Measurements from ENCODE around the gene APOO.
"Not testable (repeated sequence)": the region's sequence is repeated elsewhere in the genome, so short reads cannot be mapped to it uniquely, and the experiment has no call there.

The APOO gene

DNA sequence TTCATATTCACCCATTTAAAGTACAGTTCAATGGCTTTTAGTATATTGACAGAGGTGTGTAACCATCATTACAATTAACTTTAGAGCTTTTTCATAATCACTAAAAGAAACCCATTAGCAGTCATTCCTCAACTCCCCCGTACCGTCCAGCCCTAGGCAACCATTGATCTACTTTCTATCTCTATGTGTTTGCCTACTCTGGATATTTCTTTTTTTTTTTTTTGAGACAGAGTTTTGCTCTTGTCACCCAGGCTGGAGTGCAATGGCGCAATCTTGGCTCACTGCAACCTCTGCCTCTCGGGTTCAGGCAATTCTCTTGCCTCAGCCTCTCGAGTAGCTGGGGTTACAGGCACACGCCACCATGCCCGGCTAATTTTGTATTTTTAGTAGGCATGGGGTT is 48.5 kb downstream of the APOO start:
- DNase-seq (ENCODE audit: low read depth): not testable (repeated sequence)

DNA sequence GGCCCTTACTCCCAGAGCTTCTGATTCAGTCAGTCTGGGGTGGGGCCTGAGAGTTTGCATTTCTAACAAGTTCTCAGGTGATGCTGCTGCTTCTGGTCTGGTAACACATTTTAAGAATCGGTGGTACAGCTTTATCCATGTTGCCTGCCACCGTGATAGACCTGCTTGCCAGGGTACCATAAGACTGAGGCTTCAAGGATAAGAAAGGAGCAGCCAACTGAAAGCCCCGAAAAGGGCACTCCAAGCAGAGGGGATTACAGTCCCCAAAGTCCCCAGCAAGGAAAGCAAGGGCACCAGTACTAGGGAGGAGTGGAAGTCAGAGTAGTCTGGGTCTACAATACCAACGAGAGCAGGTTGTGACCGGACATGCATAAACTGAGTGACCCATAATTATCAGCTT is 49.8 kb downstream of the APOO start:
- no peak for DNase-seq (ENCODE audit: low read depth)

DNA sequence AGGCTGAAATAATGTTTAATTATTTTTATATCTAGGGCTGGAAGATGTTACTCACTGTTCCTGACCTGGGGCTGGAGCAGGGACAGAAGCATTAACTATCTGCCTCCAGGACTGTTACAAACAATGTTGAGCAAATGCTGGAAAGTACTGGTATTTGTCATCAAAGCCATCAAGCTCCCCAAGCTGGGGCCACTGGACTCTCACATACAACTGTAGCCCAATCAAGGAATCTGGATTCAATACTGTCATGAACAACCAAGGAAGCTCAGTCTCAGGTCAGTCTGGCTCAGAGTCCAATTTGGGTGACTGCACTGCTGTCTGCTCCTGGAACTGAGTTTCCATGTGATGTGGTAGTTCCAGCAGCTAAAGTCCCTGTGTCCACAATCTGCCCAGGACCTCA is 50.4 kb downstream of the APOO start:
- DNase-seq (ENCODE audit: low read depth): no peak

DNA sequence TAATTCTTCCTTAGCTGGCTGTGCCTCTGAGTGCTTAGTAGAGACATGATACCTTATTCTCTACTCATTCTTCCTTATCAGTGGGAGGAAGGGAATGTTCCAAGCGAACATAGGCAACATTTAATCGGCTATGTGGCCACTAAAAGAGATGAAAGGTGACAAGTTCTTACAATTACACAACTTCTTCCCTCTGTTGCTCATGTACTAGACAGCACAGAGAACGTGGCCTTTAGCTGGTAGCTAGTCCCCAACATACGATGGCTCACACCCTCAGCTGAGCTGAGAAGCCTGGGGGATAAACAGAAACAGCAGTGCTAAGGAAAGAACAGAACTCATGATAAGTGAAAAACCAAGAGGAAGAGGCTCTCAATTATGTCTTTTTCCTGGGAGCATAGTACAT is 52.2 kb downstream of the APOO start:
- no peak for DNase-seq (ENCODE audit: low read depth)

- DNase-seq (ENCODE audit: low read depth): no peak
These were observed 52.8 kb downstream of the APOO start for GRCh38 chrX:23854945-23855344.

DNA sequence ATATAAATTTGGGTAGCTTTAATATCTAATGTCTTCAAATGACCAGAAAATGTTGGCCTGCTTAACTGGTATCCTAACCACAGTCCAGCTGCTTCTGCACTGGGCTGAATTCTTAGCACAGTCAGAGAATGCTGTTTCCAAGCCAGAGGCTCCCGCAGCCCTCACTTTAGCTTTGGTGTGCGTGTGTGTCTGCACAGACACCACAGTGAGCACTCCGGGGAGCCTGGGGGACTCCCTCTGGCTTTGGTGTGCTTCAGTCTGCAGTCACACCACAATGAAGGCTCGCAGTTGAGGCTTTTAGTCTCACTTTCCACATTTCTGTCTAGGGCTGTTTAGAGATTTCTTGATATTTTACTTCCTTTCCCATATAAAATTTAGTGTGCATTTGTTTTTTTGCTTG is 53.6 kb downstream of the APOO start:
- no peak for DNase-seq (ENCODE audit: low read depth)

GRCh38 chrX:23851544-23851943 is 56.2 kb downstream of the APOO start:
- no peak for DNase-seq (ENCODE audit: low read depth)

DNA sequence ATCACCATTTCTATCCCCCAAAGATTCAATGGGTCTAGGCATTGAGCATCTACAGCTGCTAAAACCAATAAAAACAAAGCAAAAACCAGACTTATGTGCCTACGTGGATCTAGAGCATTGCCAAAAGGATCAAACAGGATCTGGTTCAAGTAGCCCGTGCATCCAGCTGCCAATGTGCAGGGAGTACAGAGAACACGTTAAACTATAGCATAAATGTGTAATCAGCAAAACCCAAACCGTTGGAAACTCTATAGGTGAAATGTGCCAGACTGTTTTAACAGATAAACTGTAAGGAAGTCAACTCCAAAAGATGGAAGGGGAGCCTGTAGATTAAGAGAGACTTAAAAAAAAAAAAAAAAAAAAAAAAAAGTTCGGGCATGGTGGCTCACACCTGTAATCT is 58.5 kb downstream of the APOO start:
- DNase-seq (ENCODE audit: low read depth): no peak

DNA sequence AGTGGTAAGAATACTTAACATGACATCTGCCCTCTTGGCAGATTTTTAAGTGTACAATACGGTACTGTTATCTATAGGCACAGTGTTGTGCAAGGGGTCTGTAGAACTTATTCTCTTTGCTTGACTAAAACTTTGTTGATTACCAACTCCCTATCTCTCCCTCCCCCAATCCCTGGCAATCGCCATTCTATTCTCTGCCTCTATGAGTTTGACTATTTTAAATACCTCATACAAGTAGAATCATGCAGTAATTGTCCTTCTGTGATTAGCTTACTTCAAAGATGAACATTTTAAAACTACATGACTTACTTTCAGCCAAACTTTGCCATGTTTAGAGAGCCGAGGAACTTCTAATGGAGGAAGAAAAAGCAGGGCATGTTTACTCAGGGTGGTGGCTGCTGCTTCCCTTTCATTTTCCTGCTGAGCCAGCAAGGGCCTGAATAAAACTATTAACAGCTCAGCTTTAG is 62.4 kb downstream of the APOO start:
- DNase-seq (ENCODE audit: low read depth): no peak

DNA sequence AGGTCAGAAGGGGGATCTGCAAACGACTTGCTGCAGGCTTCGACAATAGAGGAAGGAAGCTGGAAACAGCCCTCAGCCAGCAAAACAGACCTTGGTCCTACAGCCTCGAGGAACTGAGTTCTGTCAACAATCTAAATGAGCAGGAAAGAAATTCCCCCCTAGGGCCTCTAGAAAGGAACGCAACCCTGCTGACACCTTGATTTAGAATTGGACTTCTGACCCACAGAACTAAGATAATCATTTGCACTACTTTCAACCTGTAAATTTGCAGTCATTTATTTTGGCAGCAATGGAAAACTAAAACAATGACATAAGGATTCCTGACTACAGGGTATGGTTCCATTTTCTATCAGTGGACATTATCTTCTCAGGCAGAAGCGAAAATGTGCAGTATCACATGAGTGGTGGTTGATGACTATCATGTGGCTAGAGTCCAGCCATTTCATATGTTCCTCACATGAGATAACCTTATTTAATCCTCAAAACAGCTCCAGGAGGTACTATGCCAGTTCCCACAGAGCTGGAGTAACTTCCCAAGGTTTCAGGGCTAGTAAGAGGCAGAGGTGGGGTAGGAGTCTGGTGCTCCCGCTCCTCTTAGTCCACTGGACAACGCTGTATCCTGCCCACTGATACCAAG is 63.1 kb downstream of the APOO start:
- no peak for DNase-seq (ENCODE audit: low read depth)

- DNase-seq (ENCODE audit: low read depth): no peak
These were observed 65.8 kb downstream of the APOO start for GRCh38 chrX:23841847-23842522.

DNA sequence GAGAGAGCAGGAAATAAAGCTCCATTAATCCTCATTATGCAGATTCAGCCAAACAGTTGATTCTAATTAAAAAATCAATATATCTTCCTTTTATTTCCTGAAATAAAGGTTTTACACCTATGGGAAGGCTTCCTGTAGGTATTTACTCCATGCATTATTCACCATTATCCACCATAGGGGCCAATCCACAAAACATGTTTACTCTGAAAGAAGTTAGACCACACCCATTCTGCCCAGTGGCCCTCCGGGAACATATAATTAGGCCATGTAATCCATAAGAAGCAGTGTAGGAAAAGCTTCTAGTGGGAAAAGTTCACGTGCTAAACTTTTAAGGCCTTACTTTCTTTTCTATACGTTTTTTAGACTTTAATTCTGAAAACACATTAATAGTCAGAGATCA is 67.1 kb downstream of the APOO start:
- no peak for DNase-seq (ENCODE audit: low read depth)

GRCh38 chrX:23838953-23839352 is 68.8 kb downstream of the APOO start:
- DNase-seq (ENCODE audit: low read depth): no peak

DNA sequence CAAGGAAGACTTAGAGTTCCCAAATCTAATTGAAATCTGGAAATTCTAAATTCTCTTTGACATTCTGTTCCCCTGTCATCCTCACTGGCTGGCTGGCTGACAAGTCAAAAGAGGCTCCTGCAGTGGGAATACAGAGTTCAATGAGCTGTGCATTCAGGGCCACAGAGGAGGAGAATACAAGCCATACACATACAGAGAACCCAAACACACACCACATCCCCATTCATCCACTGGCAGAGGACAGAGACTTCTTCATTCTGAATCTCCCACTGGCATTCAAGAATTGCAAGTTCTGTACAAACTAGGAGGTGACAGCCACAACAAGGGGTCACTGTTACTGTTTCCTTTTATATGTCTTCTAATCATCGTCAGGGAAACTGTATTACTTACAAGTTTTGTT is 75.0 kb downstream of the APOO start:
- DNase-seq (ENCODE audit: low read depth): no peak

DNA sequence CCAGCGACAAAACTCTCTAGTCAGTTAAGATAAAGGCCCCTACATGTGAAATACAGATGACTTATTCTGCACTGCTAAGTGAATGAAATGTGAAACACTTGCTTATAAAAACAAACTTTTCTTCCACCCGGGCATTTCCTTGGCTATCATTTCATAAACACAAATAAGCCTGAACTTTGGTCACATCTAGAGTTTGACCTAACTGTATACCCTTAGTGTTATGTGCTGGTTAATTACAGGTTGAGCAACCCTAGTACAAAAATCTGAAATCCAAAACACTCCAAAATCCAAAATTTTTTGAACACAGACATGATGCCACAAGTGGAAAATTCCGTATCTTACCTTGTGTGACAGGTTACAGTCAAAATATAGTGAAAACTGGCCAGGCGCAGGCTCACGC is 78.9 kb downstream of the APOO start:
- DNase-seq (ENCODE audit: low read depth): no peak

DNA sequence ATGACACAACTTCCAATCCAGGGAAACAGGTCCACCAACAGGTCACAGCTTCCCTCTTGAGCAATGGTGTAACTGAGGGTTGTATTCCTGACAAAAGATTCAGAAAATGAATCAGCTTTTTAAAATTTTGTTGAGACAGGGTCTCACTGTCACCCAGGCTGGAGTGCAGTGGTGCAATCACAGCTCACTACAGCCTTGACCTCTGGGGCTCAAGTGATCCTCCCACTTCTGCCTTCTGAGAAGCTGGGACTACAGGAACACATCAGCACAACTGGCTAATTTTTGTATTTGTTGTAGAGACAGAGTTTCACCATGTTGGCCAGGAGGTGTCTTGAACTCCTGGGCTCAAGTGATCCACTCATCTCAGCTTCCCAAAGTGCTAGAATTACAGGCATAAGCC is 81.1 kb downstream of the APOO start:
- no peak for DNase-seq (ENCODE audit: low read depth)

- no peak for DNase-seq (ENCODE audit: low read depth)
These were observed 81.5 kb downstream of the APOO start for GRCh38 chrX:23826216-23826615.

- DNase-seq (ENCODE audit: low read depth): no peak
These were observed 82.1 kb downstream of the APOO start for GRCh38 chrX:23825675-23826074.

- no peak for DNase-seq (ENCODE audit: low read depth)
These were observed 84.9 kb downstream of the APOO start for GRCh38 chrX:23822841-23823240.

- no peak for DNase-seq (ENCODE audit: low read depth)
These were observed 85.3 kb downstream of the APOO start for GRCh38 chrX:23822397-23822796.

GRCh38 chrX:23821847-23822246 is 85.9 kb downstream of the APOO start:
- DNase-seq (ENCODE audit: low read depth): no peak

DNA sequence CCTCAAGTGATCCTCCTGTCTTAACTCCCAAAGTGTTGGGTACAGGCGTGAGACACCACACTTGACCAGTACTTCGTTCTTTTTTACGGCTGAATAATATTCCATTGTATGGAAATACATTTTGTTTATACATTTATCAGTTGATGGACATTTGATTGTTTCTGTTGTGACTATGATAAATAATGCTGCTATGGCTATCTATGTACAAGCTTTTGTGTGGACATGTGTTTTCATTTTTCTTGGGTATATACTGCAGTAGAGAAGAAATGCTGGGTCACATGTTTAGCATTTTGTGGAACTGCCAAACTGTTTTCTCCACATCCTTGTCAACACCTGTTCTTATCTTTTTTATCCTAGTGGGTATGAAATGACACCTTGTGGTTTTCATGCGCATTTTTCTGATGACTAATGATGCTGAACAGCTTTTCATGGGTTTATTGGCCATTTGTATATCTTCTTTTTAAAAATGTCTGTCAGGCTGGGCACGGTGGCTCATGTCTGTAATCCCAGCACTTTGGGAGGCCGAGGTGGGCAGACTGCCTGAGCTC is 87.4 kb downstream of the APOO start:
- no peak for DNase-seq (ENCODE audit: low read depth)

DNA sequence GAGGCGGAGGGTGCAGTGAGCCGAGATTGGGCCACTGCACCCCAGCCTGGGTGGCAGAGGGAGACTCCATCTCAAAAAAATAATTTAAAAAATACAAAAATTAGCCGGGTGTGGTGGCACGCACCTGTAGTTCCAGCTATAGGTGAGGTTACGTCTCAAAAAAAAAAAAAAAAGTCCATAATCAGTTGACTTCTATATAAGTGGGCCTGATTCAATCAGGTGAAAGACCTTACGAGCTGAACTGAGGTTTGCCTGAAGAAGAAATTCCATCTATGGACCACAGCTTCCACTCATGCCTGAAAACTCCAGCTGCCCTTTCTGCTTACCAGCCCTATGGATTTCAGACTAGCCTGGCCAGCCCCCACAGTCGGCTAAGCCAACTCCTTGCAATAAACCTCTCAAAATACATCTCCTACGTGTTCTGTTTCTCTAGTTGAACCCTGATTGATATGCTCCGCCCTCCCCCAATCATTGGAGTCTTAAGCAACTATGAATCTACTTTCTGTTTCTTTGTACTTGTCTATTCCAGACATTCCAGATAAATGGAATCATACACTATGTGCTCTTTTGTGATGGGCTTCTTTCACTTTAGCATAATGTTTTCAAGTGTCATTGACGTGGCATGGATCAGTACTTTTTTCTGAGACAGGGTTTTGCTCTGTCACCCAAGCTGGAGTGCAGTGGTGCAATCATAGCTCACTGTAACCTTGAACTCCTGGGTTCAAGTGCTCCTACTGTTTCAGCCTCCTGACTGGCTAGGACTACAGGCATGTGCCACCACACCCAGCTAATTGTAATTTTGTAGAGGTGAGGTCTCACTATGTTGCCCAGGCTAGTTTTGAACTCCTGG is 88.1 kb downstream of the APOO start:
- no peak for DNase-seq (ENCODE audit: low read depth)

Data from T-helper 22 cell (primary cell).